HG02610 (cell line): ENCODE data around the gene PSAP.

Experiments
- ATAC-seq: cut with Tn5 transposase; IDR thresholded peaks from one replicate; pipeline ENCODE4 v1.9.1; 2021; ENCODE audit warnings: mild to moderate bottlenecking, moderate library complexity; ENCODE audit not compliant: unreplicated experiment

Gene PSAP

DNA sequence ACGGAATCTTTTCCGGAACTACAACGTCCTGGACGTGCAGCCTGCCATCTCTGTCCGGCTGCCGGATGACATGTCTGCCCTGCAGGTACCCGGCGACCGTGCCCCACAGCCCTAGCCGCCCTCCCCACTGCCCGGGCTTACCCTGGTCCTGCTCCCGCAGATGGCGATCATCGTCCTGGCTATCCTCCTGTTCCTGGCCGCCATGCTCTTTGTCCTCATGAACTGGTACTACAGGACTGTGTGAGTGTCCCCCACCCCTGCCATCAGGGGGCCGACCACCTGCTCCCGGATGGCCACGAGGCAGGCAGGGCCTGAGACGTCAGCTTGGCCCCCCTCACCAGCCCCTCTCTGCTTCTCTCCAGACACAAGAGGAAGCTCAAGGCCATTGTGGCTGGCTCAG lies 39.7 kb downstream of the PSAP start:
- ATAC-seq, result no peak

DNA sequence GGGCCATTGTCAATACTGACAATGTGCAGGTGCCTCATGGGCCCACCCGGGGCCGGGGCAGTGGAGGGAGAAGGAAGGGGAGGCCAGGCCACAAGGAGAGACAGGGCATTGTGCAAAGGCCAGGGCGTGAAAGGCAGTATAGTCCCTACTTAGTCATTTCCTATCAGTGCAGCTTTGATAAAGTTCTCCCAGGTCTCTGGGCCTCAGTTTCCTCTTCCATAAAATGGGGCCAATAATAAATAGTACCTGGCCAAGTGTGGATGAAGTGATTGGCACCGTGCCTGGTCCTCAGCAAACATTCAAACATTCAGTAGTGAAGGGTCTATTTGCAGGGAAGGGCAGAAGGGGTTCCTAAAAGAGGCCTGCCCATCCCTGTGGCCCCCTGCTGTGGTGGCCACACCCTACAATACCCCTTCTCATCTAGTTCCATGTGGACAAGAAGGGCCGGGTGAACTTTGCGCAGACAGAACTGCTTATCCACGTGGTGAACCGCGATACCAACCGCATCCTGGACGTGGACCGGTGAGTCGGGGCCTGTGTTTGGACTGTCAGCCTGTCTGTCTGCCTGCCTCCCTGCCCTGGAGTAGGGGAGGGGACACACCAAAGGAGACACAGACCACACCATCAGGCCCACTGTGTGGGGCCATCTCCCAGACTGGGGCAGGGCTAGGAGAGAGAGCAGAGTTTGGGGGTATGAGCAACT lies 40.9 kb downstream of the PSAP start:
- ATAC-seq, result no peak

DNA sequence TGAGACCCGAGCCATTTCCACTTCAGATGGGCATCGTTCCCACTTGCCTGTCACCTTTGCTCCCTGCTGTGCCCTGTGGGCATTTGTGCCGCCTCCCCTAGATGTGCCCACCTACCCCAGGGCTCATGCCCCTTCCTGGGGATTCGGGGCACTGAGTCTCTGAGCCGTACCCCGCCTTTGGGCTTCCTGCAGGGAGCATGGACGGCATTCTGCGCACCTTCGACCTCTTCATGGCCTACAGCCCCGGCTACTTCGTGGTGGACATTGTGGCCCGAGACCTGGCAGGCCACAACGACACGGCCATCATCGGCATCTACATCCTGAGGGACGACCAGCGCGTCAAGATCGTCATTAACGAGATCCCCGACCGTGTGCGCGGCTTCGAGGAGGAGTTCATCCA lies 41.4 kb downstream of the PSAP start:
- no peak for ATAC-seq

DNA sequence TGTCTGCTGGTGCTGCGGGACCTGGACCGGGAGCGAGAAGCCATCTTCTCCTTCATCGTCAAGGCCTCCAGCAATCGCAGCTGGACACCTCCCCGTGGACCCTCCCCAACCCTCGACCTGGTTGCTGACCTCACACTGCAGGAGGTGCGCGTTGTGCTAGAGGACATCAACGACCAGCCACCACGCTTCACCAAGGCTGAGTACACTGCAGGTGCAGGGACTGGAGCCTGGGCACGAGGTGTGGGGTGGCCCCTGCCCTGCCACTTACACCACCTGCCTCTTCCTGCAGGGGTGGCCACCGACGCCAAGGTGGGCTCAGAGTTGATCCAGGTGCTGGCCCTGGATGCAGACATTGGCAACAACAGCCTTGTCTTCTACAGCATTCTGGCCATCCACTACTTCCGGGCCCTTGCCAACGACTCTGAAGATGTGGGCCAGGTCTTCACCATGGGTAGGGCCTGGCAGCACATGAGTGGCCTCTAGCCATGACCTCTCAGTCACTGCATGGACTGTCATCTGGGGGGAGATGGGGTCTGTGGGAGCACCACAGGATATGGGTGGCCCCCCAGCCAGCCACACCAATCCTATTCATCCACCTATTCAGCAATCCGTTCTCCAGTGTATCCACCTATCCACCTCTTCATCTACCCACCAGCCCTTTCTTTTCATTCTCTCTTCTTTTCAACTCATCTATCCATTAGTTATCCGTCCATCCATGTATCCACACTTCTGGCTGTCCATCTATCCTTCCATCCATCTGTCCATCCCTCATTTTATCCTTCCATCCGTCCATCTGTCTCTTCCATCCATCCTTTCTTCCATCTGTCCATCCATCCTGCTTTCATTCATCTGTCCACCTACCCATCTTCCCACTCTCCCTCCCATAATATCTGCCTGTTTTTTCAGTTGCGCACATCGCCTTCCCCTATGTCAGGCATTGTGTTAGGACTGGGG lies 43.2 kb downstream of the PSAP start:
- no peak for ATAC-seq

DNA sequence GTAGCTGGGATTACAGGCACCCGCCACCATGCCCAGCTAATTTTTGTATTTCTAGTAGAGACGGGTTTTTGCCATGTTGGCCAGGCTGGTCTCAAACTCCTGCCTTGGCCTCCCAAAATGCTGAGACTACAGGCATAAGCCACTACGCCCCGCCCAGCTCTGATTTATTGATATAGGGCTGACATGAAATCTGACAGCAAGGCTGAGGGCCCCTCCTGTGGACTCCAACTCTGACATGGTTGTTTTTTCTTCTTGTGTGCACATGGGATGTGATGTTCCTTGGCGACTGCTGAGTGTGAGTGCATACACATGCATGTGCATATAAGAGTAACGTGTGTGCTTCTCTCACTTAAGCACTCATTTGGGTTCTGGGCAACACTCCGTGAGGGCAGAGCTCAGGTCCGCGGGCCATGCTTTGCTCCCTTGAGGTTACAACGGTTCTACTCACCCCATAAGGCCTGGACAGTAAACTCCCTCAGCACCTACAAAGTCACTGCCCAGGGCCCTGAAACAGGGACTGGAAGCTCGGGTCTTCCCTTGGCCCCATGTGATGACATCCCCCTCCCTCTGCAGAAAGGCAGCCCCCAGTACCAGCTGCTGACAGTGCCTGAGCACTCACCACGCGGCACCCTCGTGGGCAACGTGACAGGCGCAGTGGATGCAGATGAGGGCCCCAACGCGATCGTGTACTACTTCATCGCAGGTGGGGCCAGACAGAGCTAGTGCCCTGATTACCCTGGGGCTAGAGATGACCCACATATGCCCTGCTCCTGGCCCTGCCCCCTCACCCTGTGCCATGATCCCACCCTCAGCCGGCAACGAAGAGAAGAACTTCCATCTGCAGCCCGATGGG lies 44.1 kb downstream of the PSAP start:
- no peak for ATAC-seq

DNA sequence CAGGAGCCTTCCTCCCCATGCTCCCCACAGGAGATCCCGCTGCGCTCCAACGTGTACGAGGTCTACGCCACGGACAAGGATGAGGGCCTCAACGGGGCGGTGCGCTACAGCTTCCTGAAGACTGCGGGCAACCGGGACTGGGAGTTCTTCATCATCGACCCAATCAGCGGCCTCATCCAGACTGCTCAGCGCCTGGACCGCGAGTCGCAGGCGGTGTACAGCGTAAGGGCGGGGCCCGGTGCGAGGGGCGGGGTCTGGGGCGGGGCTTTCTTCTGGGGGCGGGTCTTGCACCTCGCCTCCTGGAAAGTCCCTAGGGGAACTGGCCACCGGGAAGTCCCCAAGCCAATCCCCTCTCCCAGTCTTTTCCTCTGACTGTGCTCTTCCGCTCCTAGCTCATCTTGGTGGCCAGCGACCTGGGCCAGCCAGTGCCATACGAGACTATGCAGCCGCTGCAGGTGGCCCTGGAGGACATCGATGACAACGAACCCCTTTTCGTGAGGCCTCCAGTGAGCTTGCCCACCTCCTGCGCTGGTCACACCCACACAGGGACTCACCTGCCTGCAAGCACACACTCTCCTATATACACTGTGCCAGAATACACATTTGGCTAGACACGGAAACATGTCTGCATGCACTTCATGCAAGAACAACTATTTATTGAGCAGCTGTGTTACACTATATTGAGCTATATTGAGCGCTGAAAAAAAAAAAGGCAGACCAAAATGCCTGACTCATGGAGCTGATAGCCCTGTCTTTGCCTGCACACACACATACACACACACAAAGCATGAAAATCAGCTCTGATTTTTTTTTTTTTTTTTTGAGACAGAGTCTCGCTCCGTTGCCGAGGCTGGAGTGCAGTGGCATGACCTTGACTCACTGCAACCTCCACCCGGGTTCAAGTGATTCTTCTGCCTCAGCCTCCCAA lies 45.0 kb downstream of the PSAP start:
- no peak for ATAC-seq

DNA sequence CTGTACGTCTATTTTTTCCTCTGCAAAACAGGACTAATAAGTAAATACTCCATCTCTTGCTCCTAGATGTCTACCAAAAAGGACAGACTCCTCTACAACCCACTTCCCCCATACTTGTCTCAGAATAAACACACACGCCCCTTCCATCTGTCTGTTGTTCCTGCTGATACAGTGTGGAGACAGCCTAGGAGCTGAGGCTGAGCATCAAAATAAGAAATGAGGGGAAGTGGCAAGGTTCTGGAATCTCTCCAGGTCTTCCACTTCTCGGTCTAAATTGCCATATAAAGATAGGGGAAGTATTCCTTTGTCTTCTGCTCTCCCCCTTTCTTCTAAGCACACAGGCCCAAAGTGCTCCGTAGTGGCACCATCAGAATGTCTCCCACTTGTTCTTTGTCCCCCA lies 47.0 kb downstream of the PSAP start:
- no peak for ATAC-seq

DNA sequence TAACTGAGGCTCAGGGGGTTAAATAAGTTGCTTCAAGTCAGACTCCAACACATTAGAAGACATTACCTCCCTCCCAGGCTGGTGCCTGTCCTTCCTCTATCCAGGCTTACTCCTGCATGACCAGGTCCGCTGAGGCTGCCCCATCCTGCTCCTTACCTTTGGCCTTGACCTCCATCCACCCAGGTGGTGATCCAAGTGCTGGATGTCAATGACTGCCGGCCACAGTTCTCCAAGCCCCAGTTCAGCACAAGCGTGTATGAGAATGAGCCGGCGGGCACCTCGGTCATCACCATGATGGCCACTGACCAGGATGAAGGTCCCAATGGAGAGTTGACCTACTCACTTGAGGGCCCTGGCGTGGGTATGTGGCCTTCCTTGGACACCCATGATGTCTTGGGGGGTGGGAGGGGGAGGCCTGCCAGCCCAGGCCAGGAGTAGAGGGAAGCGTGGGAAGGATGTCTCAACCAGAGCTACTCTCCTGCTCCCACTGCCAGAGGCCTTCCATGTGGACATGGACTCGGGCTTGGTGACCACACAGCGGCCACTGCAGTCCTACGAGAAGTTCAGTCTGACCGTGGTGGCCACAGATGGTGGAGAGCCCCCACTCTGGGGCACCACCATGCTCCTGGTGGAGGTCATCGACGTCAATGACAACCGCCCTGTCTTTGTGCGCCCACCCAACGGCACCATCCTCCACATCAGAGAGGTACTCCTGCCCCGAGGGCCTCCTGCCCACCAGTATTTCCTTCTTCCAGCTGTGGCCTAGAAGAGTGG lies 48.1 kb downstream of the PSAP start:
- no peak for ATAC-seq

DNA sequence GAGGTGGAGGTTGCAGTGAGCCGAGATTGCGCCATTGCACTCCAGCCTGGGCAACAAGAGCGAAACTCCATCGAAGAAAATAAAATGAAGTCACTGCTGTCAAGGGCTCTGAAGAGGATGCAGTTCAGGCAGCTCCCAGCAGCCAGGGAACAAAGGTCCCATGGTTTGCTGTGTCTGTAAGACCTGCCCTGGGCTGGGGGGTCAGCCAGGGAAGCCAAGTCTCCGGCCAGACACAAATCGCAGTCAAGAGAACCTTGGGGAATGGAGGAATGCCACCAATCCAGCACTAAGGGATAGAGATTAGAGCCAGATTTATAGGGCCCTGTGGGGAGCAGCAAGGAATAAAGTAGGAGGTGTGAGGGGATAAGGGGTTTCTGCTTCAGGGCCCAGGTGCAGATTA lies 48.8 kb downstream of the PSAP start:
- ATAC-seq, result no peak

DNA sequence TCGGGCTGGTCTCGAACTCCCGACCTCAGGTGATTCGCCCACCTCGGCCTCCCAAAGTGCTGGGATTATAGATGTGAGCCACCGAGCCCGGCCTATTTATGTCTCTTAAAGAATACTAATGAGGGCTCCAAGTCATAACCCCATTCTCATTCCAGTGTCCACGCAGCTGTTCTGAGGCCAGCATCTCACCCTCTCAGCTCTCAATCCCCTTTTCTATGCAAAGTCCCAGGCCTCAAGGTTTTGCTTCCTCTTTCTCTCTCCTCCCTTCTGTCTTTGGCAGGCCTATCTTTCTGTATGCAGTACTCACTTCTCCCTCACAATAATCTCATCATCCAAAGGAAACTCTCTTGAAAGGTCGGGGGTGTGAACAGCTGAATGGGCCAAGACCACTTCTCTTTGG lies 49.7 kb downstream of the PSAP start:
- peak; percentile 75 for ATAC-seq

DNA sequence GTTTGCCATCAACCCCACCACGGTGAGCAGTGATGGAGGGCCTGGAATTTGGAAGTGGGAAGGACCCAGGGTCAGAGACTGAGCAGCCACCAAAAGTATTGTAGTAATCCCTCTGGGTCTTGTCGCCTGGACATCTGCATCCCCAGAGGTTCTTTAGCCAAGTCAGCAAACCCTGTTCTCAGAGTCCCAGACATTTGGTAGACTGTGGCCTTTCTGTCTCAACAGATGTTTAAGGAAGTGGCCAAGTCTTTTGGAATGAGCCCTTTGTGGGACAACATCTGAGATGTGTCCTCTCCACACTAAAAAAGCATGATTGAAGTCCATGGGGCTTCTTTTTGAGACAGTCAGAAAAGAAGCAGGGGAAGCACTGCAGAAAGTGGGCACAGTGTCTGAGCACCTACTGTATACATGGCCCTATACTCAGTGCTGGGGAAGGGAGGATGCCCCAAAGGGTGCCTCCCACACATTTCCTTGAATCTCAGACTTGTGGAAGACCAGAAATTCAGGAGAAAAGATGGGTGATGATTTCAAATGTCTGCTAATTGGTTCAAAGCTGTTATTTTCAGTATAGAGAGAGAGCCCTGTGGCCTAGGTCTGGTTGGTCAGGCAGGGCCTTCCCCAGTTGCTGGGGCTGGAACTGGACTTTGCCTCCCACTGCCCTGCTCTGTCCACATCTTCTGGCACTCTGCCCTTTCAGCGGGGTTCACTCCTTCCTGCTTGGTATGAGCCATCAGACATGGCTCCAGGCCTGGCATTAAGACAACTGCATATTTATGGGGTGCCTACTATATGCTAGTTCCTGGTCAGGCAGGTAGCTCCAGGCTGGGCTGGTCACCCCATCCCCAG lies 51.2 kb downstream of the PSAP start:
- ATAC-seq, result no peak

DNA sequence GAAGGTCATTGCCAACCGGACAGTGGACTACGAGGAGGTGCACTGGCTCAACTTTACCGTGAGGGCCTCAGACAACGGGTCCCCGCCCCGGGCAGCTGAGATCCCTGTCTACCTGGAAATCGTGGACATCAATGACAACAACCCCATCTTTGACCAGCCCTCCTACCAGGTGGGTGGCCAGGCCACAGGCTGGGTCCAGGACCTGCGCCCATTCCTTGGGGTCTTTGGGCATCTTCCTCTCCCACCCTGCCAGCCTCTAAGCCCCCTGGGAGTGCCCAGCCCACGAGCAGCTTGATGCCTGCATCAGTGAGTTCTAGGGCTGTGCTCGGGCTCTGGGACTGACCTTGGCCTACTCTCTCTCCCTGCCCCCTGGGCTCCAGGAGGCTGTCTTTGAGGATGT lies 51.9 kb downstream of the PSAP start:
- ATAC-seq, result no peak

DNA sequence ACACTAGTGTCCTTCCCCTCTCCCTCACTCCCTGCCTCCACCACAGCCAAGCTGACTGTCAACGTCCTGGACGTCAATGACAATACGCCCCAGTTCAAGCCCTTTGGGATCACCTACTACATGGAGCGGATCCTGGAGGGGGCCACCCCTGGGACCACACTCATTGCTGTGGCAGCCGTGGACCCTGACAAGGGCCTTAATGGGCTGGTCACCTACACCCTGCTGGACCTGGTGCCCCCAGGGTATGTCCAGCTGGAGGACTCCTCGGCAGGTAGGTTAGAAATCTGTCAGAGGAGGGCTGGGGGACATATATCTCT lies 52.8 kb downstream of the PSAP start:
- no peak for ATAC-seq

DNA sequence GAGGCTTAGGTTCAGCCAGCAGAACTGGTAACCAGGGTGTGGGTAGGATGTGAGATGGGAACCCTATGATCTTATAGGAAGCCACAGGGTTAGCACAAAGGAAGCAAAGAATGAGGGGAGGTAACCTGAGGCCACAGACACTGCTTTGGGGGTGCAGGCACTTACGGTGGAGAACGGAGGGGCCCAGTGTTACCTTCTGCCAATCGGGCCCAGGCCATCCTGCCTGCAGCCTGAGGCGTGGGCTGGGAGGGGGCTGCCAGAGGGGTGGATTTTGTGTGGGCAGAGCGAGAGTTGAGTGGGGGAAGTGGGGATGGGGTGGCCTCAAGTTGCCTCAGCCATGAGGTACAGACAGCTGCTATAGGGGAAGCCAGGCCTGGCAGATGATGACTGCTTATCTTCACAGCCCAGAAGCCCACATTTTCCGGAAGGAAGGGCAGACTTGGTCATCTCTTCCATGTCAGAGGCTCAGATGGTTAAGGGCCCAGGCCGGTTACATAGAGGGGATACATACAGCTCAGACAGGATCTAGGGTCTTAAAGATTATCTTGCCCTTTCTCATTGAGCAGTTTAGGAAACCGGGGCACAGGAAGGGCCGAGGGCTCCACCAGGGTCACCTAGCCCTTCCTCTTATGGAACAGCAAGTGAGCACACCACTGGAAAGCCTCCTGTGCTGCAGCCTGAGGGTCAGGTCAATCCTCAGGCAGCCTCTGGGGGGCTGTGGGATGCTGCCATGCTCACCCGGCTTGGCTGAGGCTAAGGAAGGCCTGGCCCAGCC lies 53.3 kb downstream of the PSAP start:
- ATAC-seq, result no peak

DNA sequence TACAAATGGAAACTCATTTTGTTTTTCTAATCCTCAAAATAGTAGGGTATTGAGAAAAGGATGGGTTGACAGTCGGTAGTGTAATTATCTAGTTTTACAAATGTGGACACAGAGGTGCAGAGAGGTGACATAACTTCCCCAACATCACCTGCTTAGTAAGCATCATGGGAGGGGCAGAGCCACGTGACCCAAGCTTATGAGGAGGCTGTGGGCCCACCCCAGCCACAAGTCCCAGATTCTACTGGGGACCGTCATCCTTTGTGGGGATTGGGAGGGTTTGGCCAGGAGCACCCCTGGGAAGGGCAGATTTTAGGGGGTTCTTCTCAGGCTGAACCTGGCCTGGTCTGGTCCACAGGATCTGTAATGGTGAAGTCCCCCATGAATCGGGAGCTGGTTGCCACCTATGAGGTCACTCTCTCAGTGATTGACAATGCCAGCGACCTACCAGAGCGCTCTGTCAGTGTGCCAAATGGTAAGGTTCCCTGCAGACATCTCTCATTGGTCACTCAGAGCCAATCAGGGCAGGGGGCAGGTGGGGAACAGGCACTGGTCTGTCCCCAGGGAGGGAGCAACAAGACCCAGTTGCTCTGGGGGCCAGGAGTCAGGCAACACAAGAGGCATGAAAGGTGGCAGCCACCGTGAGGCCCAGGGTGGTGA lies 54.2 kb downstream of the PSAP start:
- no peak for ATAC-seq

DNA sequence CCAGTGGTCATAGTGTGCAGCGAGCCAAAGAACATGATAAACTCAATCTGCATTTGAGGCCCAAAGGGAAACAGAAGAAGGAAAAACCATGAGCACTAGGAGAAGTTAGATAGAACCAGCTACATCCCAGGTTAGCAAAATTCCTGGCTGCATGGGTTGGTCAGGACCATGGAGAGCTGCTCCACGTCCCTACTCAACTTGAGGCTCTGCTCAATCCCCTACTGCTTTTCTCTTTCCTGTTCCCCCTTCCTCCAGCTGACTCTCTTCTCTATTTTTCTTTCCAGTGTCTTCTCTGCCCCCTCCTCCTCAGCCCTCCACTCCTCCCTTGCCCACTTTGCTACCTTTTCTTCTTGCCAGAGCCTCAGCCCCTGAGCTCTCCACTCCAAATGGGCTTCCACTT lies 55.8 kb downstream of the PSAP start:
- ATAC-seq, result no peak

DNA sequence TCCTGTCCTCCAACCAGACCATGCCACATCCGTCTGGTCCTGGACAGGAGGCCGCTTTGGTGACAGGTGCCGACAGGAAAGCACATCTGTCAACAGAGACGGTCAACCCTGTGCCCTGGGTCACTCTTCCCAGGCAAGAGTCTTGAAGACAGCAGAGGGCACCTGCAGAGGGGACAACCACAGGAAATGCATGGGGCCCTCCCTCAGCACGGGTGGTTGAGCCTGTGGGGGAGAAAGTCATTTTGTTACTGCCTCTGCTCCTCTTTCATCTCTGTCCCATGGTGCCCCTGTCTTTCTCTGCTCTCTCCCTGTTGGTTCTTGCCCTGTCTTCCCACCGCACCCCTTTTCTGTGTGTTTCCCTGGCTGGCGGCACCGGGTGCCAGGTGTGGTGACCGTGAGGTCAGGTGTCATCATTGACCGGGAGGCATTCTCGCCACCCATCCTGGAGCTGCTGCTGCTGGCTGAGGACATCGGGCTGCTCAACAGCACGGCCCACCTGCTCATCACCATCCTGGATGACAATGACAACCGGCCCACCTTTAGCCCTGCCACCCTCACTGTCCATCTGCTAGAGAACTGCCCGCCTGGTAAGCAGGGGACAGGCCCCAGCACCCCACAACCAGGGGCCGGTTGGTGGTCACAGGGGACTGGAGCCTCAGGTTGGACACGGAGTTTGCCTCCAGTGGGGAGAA lies 60.2 kb downstream of the PSAP start:
- no peak for ATAC-seq
